Left renal cortex interstitium (tissue), 4 donors: ENCODE data around the gene TMCC1. TPM values are rescaled to one million over a fixed set of nuclear protein-coding genes. Genes with fewer than 3 reads are reported as not detected.
"Not testable (repeated sequence)": the region's sequence is repeated elsewhere in the genome, so short reads cannot be mapped to it uniquely, and the experiment has no call there.

Experiments
- DNase-seq, 4 donors: peaks; one replicate each; pipeline ENCODE4 v3.0.0-alpha.2; 2013; ENCODE audit warnings: low read depth in 4 of 4, low spot score in 2 of 4, missing footprints in 1 of 4
- polyA plus RNA-seq, 4 donors: library from polyadenylated mRNA; unstranded; fragments of 120-200 nt; gene quantifications; one replicate each; pipeline ENCODE4 v1.2.1, GENCODE V29; 2013; ENCODE audit not compliant: insufficient read length in 4 of 4

TMCC1 gene
- polyA plus RNA-seq, 4 donors: 22.7 to 25.5 (median 24.2) TPM

DNA sequence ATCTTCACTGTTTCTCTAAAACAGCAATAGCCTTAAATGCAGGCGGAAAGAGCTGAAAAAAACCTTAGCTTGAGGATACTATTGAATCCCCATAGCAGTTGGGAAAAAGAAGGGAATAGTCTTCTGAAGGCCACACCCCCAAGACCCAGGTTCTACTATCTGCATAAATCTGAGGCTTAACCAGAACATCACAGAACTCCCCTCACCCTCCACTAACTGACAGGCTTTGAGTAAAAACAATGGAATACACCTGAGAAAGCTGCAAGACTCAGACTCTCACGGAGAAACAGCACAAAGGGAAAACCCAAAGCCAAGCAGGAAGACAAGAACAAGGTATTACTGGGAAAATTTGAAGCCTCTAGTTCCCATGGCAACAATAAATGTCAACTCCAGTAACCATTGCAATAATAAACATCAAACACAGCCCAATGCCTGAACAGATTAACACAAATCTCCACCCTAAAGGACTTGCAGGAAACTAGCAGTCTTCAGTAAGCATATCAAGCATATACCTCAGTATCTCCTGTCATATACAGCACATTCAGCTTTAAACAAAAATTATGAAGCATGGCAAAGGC lies 56.4 kb downstream of the TMCC1 start:
- DNase-seq: no peak

DNA sequence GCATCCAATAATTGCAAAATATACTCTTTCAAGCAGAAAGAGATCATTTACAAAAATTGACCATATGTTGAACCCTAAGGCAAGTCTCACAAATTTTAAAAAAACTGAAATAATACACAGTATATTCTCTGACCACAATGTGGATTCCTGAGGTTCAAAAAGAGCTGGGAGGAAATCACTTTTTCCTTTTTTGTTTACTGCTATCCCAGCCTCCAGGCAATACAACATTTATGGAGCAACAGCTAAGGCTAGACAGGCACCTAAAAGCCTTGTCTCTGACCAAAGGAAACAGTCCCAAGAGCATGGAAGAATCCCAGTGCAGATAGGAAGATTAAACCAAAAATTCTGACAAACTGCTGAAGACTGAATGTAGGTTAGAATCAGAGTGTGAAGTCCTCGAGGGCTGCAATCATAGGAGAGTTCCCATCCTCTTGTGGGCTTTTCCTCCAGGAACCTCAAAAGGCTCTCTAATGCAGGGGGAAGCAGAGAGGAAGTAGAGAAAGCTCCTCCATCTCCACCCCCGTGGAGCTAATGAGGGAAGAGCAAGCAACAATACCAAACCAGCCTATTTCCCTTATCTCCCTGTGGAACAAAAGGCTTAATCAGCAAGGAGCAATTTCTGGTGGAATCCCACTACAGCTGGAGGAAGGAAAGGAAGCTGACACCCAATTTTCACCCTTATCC lies 57.0 kb downstream of the TMCC1 start:
- no peak for DNase-seq

DNA sequence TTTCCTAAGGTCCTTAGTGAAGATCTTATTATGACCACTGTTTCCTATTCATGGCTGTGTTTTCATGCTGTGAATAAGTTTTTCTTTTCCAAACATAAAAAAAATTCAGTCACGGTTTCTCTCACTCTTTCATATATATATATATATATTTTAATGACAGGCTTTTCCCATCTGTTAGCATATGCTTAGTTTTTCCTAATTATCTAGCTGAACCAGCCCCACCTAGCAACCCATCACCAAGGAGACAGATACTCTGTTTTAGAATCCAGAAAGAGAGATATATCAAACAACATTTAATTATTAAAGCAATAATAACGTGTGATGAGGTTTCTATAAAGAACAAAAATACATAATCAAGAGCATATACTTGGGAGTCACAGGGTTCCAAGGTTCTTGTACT lies 58.3 kb downstream of the TMCC1 start:
- DNase-seq: no peak

DNA sequence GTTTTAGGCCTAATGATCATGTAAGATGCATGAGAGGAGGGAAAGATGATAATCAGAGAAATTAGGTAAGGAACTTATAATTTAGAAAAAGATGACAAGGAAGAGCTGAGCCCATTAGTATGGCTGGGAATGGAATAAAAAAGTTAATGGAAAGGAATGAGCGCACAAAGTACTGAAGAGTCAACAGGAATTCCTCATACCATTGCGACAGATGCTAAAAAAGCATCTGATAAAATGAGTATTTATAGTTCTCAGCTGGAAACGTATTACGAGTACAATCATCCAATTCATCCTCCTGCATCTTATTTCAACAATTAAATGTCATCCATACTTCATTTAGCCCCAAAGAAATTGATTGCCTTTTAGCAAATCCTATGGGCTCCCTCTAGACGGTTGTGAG lies 58.9 kb downstream of the TMCC1 start:
- no peak for DNase-seq

DNA sequence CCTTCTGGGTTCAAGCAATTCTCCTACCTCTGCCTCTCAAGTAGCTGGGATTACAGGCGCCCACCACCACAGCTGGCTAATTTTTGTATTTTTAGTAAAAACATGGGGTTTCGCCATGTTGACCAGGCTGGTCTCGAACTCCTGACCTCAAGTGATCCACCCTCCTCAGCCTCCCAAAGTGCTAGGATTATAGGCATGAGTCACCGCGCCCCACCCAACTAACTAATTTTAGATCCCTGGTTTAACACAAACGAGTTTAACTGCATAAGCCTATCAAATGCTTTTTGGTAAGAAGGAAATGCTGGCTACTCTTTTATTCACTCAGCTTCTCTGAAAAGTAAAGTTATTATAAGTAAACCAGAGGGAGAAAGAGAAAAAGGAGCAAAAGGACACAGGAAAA lies 61.6 kb downstream of the TMCC1 start:
- DNase-seq: not testable (repeated sequence)

DNA sequence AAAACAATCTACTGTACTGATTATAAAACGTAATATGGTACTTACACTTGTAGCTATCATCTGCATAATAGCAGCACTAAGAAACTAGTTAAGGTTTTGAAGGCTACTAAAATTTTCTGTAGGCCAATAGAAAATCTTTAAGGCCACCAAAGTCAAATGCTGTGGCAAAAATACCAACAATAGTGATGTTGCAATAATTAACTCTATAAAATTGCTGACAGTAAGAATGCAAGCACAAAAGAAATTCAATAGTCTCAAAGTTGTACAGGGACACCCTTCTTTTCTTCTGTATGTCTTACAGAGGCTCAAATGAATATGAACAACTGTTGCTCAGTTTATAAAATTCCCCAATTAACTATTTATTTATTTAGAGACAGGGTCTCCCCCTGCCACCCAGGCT lies 62.0 kb downstream of the TMCC1 start:
- no peak for DNase-seq

DNA sequence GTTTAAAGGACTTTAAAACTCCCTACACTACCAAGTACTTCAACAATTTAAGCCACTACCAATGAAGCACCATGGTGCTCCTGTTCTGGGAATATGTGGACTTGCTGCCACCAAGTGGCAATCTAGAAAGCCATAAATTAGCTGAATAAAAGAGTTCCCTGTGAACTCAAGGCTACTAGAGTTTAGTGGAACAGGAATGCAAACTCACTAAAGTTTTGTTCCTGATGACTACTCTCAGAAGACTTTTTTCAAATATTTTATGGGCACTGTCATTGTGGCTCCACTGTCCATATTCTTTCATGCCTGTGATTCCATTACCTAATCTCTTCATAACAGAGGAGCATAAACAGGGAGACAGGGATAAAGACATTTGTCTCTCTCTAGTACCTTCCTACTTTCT lies 63.9 kb downstream of the TMCC1 start:
- DNase-seq: peak; percentile 20 to 59 (median 46)

DNA sequence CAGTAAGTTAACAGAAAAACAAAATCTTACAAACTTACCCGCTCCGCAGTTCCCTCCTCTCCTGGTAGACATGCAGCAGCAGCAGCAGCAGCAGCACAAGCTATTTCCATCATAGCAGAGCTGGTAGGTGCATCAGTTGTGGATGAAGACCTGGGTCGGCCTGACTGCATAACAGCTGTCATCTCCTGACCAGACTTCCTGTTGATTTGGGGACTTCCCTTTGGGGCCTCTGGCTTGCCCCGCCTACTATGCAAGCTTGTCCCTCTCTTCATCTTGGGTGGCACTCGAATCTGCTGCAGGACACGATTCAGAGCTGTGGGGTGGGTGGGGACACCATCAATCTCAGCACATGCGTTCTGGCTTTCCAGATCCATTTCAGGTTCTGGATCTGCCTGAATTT lies 65.7 kb downstream of the TMCC1 start:
- no peak for DNase-seq

DNA sequence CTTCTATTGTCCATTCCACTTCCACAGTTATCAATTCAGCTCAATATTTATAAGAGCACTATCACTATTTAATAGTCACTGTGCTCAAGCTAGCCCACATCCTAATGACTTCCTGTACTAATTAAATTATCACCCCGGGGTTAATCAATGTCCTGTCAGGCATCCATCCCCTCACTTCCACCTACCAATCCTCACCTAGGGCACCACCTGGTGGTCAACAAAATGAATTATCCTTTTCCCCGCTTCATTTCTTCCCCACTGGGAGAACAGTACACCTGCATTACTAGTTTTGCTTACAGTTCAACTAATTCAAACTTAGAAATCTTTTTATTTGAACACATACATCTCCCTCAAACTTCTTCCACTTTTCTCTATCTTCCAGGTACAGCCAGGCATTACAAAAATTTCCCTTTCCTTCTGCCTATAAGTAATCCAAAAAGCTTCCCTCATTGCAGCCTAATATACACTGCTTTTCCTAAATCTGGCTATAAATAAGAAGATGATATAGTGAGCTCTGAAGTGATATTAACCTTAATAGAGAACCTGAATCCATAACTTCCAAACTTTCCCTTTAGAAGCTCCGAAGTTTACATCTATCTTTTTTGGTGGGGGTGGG lies 68.5 kb downstream of the TMCC1 start:
- peak in 3 of 4 donors; percentile 20 to 47 (median 23) for DNase-seq

DNA sequence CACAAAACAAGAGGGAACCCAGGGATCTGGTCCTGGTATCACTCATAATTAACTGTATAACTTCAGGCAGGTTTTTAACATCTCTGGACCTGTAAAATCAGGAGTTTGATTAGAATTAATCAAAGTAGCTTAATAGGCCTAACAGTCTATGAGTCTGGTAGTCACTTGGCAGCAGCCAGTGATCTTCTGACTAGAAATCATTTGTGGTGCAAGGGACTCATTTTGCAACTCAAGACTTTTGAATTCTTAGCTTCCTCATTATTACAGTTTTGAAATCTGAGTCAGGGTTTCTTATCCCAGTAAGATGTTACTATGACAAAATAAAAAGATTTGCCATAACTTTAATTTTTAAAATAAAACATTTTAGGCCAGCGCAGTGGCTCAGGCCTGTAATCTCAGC lies 70.8 kb downstream of the TMCC1 start:
- DNase-seq: no peak

DNA sequence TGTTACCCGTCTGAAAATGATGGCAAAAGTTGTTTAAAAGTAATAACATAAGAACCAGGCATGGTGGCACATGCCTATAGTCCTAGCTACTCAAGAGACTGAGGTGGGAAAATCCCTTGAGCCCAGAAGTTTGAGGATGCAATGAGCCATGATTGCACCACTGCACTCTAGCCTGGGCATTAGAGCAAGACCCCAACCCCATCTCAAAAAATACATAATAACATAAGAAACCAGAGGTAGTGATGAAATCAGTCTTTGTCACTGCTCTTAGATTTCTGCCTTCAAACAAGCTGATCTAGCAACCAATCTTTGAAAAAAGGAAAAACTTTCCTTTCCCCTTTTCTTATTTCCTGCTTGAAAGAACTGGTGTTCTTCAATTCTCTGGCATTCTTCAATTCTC lies 71.3 kb downstream of the TMCC1 start:
- no peak for DNase-seq

DNA sequence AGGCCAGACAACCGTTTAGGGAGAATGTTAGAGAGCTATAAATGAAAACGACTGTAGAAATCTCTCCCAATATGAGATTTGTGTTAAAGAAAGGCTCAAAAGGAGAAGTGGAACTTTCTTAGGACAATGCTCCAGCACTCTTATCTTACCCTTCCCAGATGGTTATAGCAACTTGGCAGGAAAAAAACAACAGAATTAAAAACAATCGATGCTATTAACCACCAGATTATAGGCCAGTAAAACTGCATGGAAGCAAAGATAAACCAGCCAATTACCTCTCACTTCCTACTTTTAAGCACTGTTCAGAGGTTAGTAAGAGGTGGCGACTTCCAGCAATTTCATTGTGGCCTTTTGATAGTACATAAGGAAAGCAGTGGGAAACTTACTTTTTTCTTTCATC lies 72.9 kb downstream of the TMCC1 start:
- no peak for DNase-seq

DNA sequence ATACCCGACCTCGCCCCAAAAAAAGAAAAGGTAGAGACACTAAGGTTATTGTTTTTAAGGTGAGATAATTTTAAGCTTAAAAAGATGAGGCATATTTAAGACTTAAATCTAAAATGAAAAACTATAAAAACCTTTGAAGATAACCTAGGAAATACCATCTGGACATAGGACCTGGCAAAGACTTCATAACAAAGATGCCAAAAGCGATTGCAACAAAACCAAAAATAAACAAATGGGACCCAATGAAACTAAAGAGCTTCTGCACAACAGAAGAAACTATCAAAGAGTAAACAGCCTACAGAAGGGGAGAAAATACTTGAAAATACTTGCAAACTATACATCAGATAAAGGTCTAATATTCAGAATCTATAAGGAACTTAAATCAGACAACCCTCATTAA lies 80.9 kb downstream of the TMCC1 start:
- DNase-seq: no peak

DNA sequence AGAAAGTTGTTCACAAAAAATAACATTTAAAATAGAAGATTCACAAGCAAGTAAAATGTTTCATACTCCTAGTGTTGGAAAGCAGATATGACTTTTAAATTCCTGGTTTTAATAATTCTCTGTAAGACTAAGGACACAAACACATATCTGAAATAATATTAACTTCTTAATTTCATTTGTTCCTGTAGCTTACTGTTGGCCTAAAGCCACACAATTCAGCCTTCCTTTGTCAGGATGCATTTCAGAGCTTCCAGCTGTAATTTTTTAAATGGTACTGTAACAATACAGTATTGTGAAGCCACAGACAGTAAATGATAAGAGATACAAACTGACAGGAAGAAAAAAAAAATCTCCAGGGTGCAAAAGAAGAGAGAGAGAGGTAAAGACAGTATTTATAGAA lies 84.2 kb downstream of the TMCC1 start:
- no peak for DNase-seq

DNA sequence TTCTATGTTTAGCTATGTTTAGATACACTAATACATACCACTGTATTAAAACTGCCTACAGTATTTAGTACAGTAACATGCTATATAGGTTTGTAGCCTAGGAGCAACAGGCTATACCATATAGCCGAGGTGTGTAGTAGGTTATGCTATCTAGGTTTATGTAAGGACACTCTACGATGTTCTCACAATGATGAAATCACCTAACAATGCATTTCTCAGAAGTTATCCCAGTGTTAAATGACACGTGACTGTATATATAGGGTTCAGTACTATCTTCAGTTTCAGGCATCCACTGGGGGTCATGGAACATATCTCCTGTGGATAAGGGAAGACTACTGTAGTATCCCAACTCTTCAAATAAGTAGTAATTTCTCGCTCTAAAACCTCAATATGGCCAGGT lies 97.4 kb downstream of the TMCC1 start:
- no peak for DNase-seq

DNA sequence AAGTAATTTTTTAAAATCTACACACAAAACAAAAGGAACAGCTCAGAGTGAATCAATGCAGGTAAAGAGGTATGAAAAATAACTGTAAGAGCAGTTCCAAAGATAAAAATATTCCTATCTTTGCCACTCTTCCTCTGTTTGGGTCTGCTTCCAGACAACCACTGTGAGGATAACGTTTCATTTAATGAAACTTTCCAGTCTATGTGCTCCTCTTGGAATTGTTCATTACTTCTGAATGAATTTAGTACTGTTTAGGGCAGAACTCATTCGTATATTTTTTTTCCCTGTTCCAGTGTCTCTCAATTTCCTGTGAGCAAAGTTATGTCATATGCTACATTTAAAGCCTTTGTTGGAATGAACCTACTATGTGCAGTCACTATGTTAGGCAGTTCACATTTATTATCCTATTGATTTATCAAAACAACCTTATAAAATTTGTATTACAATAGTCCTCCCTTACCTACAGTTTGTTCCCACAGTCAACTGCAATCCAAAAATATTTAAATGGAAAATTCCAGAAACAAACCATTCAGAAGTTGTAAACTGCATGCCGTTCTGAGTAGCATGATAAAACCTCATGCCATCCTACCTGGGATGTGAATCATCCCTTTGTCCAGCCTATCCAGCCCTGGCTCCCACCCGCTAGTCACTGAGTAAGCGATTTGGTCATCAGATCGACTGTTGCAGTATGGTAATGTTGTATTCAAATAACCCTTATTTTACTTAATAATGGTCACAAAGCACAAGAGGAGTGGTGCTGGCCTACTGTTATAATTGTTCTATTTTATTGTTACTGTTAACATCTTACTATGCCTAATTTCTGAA lies 98.1 kb downstream of the TMCC1 start:
- DNase-seq: no peak

DNA sequence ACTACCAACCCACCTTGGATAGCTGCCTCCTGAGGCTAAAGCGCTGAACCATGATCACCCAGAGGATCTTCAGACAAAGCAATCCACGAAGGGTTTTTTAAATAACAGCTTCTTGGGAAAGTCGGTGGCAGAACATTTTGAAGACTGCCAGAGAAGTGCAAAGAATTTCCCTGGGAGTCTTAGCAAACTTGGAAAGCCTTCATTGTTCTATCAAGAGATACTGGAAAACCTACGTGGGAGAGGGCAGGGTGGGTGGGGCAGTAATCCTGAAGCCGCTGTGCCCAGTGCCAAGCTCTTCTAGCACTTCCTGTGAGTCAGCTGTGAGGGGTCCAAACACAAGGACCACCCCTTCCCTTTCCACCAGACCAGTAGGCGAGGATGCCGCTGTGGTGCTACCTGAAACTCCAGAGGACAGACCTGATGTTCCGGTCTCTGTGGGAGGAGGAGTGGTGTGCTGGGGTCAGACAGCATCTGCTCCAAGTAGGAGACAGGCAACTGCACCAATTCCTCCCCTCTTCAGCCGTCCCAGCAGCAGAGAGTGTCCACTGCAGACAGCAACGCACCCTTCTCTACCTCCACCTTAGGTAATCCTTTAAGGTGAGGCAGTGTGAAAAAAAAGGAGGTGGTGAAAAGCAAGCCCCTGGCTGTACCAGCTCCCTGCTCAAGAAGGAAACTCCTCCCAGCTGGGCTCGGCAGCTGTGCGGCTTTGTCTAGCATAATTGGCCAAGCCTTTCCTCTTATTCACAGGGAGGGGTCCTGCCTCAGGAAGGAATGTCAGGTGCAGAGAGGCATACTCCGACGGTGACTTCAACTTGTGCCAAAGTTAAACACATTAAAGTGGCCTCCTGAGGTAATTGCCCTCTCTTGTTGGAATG lies 99.0 kb downstream of the TMCC1 start:
- DNase-seq: peak in 2 of 4 donors; percentile 52 to 56

DNA sequence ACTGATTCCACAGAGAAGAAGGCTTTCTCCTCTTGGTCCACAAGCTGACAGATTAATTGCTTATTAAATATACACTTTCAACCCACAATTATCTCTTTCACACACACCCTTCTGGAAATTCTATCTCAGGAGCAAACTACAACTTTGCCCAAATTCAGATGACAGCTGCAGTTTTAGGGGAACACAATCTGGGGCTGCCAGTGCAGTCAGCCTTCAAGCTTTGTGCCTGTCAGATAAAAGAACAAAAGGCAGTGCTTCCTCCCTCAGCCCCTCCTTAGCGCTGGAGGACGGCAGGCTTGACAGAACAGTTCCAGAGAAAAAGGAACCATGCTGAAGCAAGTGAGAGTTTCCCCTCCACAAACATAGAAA lies 99.6 kb downstream of the TMCC1 start:
- DNase-seq: no peak

DNA sequence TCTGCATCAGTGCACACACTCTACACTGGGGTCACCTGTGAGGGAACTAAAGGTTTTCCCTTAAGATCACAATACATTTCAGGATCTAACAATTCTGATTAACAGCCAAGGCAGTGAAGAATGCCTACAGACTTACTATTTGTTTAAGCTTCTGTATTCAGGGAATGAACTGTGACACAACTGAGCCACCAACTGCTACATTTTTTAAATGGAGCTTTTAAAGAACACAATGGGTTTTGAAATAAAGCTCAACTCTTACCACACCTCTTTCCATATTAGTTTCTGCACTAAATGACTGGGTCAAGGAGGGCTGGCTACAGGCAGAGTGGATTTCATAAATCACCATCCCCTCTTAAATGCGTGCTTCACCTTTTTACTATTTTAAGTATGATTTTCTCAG lies 100.2 kb downstream of the TMCC1 start:
- DNase-seq: no peak

DNA sequence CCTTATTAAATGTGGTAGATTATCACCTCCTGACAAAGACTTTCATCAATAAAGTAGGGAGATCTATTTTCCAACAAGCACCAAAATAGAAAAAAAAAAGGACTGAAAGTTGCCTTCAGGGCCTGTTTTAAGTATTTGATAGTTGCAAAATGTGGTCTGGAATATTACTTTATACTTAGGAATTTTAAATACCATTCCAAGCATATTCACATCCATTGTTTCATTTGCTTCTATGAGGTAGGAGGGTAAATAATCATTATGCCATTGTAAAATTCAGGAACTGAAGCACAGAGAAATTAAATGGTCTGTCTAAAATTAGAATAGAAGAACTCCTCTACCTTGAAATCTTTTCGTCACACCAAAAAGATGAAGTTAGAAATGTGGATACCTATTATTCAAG lies 110.0 kb downstream of the TMCC1 start:
- DNase-seq: no peak

DNA sequence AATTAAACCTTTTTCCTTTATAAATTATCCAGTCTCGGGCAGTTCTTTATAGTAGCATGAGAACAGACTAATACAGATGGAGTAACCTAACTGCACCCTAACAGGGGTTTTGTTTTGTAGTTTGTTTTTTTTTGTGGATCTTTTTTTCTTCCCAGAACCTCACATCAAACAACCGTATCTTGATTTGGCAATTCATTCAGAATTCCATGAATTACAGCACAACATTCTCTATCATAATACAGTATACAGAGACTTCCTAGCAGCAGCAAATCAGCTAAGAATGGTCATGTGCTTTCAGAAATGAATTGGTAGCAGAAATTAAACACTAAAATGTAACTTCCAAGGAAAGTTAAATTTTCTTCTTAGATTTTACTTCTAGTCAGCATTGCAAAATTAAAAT lies 114.6 kb downstream of the TMCC1 start:
- DNase-seq: no peak
